Measurements from ENCODE around the gene PCMT1.

PCMT1 gene

GRCh38 chr6:149755300-149756260 lies 6.0 kb downstream of the PCMT1 start:
- no peak overlapping the region for H2BK15ac ChIP-seq (replicated peaks; ENCODE audit: low read depth)
- no peak overlapping the region for H3K56ac ChIP-seq (ENCODE audit: low read length)
- no peak overlapping the region for H4K5ac ChIP-seq (ENCODE audit: low read length)
- no peak overlapping the region for H3K9ac ChIP-seq (ENCODE audit: low read length)
- no peaks in the 10 kb centered on the region for H3K4me1 ChIP-seq (ENCODE audit: control insufficient read depth, low read depth, low read length)
- H2BK5ac ChIP-seq (ENCODE audit: low read length): no peak overlapping the region
- H3K27me3 ChIP-seq (ENCODE audit: insufficient read depth, low read length, poor library complexity): no peaks in the 10 kb centered on the region
- no peak overlapping the region for H3K27ac ChIP-seq (ENCODE audit: low read depth, low read length)
- H3K18ac ChIP-seq (ENCODE audit: low read length): no peak overlapping the region
- H2AK5ac ChIP-seq (ENCODE audit: low read length): no peak overlapping the region
- peaks cover 9% of the 10 kb centered on the region for H3K79me1 ChIP-seq (ENCODE audit: low read length)
- no peaks in the 10 kb centered on the region for H3K36me3 ChIP-seq (ENCODE audit: control insufficient read depth, insufficient read depth, low read length)
- no CpG with 5 or more reads among the region's 9 CpGs for whole genome bisulfite sequencing (ENCODE audit: extremely low coverage, insufficient coverage, low lambda C conversion rate)
- H3K23ac ChIP-seq (ENCODE audit: low read length): no peak overlapping the region
- no peak overlapping the region for H3K4me3 ChIP-seq (ENCODE audit: low read length)
- H3K4ac ChIP-seq (ENCODE audit: low read depth, low read length): no peak overlapping the region
- H3K79me2 ChIP-seq (ENCODE audit: control insufficient read depth, insufficient read depth, low read length): peaks cover 61% of the 10 kb centered on the region
- no peak overlapping the region for H4K8ac ChIP-seq (ENCODE audit: low read depth, low read length)
- no peak overlapping the region for H3K4me2 ChIP-seq (ENCODE audit: low read length)
- no peak overlapping the region for H2BK120ac ChIP-seq (ENCODE audit: low read depth, low read length)
- DNase-seq: no peak

DNA sequence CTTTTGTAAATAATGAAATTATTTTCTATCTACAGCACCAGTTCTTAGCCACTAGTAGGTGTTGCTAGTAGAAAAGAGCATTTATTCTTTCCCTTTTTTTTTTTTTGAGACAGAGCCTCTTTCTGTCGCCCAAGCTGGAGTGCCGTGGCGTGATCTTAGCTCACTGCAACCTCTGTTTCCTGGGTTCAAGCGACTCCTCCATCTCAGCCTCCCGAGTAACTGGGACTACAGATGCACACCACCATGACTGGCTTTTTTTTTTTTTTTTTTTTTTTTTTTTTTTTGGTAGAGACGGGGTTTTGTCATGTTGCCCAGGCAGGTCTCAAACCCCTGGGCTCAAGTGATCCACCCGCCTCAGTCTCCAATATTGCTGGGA lies 6.7 kb downstream of the PCMT1 start:
- Histone ChIP-seq H3K4me3 (ENCODE audit: low read length) (no peak overlapping the region), H2BK120ac (ENCODE audit: low read depth, low read length) (no peak overlapping the region), H3K79me1 (ENCODE audit: low read length) (peaks cover 9% of the 10 kb centered on the region), H3K18ac (ENCODE audit: low read length) (no peak overlapping the region), H4K8ac (ENCODE audit: low read depth, low read length) (no peak overlapping the region), H4K5ac (ENCODE audit: low read length) (no peak overlapping the region), H2BK15ac (replicated peaks; ENCODE audit: low read depth) (no peak overlapping the region), H3K36me3 (ENCODE audit: control insufficient read depth, insufficient read depth, low read length) (no peaks in the 10 kb centered on the region), H3K27me3 (ENCODE audit: insufficient read depth, low read length, poor library complexity) (no peaks in the 10 kb centered on the region), H2AK5ac (ENCODE audit: low read length) (no peak overlapping the region), H3K23ac (ENCODE audit: low read length) (no peak overlapping the region), H3K4ac (ENCODE audit: low read depth, low read length) (no peak overlapping the region), H3K79me2 (ENCODE audit: control insufficient read depth, insufficient read depth, low read length) (peaks cover 55% of the 10 kb centered on the region), H3K56ac (ENCODE audit: low read length) (no peak overlapping the region), H3K4me1 (ENCODE audit: control insufficient read depth, low read depth, low read length) (no peaks in the 10 kb centered on the region), H3K27ac (ENCODE audit: low read depth, low read length) (no peak overlapping the region), H3K4me2 (ENCODE audit: low read length) (no peak overlapping the region), H3K9ac (ENCODE audit: low read length) (no peak overlapping the region), H2BK5ac (ENCODE audit: low read length) (no peak overlapping the region)
- DNase-seq: no peak
- WGBS (ENCODE audit: extremely low coverage, insufficient coverage, low lambda C conversion rate): no CpG with 5 or more reads among the region's 7 CpGs

GRCh38 chr6:149761438-149761837 lies 11.9 kb downstream of the PCMT1 start:
- Histone ChIP-seq H3K4ac (ENCODE audit: low read depth, low read length) (no peak overlapping the region), H2AK5ac (ENCODE audit: low read length) (no peak overlapping the region), H4K5ac (ENCODE audit: low read length) (no peak overlapping the region), H3K36me3 (ENCODE audit: control insufficient read depth, insufficient read depth, low read length) (no peaks in the 10 kb centered on the region), H3K27ac (ENCODE audit: low read depth, low read length) (no peak overlapping the region), H3K23ac (ENCODE audit: low read length) (no peak overlapping the region), H3K56ac (ENCODE audit: low read length) (no peak overlapping the region), H3K79me2 (ENCODE audit: control insufficient read depth, insufficient read depth, low read length) (peaks cover 22% of the 10 kb centered on the region), H3K18ac (ENCODE audit: low read length) (no peak overlapping the region), H2BK5ac (ENCODE audit: low read length) (no peak overlapping the region), H4K8ac (ENCODE audit: low read depth, low read length) (no peak overlapping the region), H2BK120ac (ENCODE audit: low read depth, low read length) (no peak overlapping the region), H3K4me3 (ENCODE audit: low read length) (no peak overlapping the region), H3K4me2 (ENCODE audit: low read length) (no peak overlapping the region), H3K4me1 (ENCODE audit: control insufficient read depth, low read depth, low read length) (no peaks in the 10 kb centered on the region), H3K27me3 (ENCODE audit: insufficient read depth, low read length, poor library complexity) (no peaks in the 10 kb centered on the region), H2BK15ac (replicated peaks; ENCODE audit: low read depth) (no peak overlapping the region), H3K79me1 (ENCODE audit: low read length) (peaks cover 5% of the 10 kb centered on the region), H3K9ac (ENCODE audit: low read length) (no peak overlapping the region)
- WGBS (ENCODE audit: extremely low coverage, insufficient coverage, low lambda C conversion rate): no CpG with 5 or more reads among the region's 1 CpG
- DNase-seq: no peak

GRCh38 chr6:149763866-149764265 lies 14.3 kb downstream of the PCMT1 start:
- no peak overlapping the region for H2BK120ac ChIP-seq (ENCODE audit: low read depth, low read length)
- DNase-seq: no peak
- H3K9ac ChIP-seq (ENCODE audit: low read length): no peak overlapping the region
- H4K5ac ChIP-seq (ENCODE audit: low read length): no peak overlapping the region
- H3K4ac ChIP-seq (ENCODE audit: low read depth, low read length): no peak overlapping the region
- no peak overlapping the region for H3K27ac ChIP-seq (ENCODE audit: low read depth, low read length)
- no peak overlapping the region for H3K4me3 ChIP-seq (ENCODE audit: low read length)
- no peak overlapping the region for H4K8ac ChIP-seq (ENCODE audit: low read depth, low read length)
- H2AK5ac ChIP-seq (ENCODE audit: low read length): no peak overlapping the region
- peaks cover 16% of the 10 kb centered on the region for H3K79me2 ChIP-seq (ENCODE audit: control insufficient read depth, insufficient read depth, low read length)
- H3K4me1 ChIP-seq (ENCODE audit: control insufficient read depth, low read depth, low read length): no peaks in the 10 kb centered on the region
- H3K79me1 ChIP-seq (ENCODE audit: low read length): peaks cover 5% of the 10 kb centered on the region
- H3K23ac ChIP-seq (ENCODE audit: low read length): no peak overlapping the region
- H2BK5ac ChIP-seq (ENCODE audit: low read length): no peak overlapping the region
- no peaks in the 10 kb centered on the region for H3K36me3 ChIP-seq (ENCODE audit: control insufficient read depth, insufficient read depth, low read length)
- H2BK15ac ChIP-seq (replicated peaks; ENCODE audit: low read depth): no peak overlapping the region
- H3K56ac ChIP-seq (ENCODE audit: low read length): no peak overlapping the region
- H3K18ac ChIP-seq (ENCODE audit: low read length): no peak overlapping the region
- H3K27me3 ChIP-seq (ENCODE audit: insufficient read depth, low read length, poor library complexity): no peaks in the 10 kb centered on the region
- H3K4me2 ChIP-seq (ENCODE audit: low read length): no peak overlapping the region

- no CpG with 5 or more reads among the region's 3 CpGs for WGBS (ENCODE audit: extremely low coverage, insufficient coverage, low lambda C conversion rate)
- DNase-seq: no peak
- Histone ChIP-seq H3K79me2 (ENCODE audit: control insufficient read depth, insufficient read depth, low read length) (peaks cover 12% of the 10 kb centered on the region), H3K79me1 (ENCODE audit: low read length) (no peaks in the 10 kb centered on the region), H3K23ac (ENCODE audit: low read length) (no peak overlapping the region), H3K4me2 (ENCODE audit: low read length) (no peak overlapping the region), H3K27me3 (ENCODE audit: insufficient read depth, low read length, poor library complexity) (no peaks in the 10 kb centered on the region), H4K8ac (ENCODE audit: low read depth, low read length) (no peak overlapping the region), H2BK15ac (replicated peaks; ENCODE audit: low read depth) (no peak overlapping the region), H3K4me1 (ENCODE audit: control insufficient read depth, low read depth, low read length) (no peaks in the 10 kb centered on the region), H3K56ac (ENCODE audit: low read length) (no peak overlapping the region), H4K5ac (ENCODE audit: low read length) (no peak overlapping the region), H3K18ac (ENCODE audit: low read length) (no peak overlapping the region), H2AK5ac (ENCODE audit: low read length) (no peak overlapping the region), H2BK5ac (ENCODE audit: low read length) (no peak overlapping the region), H3K27ac (ENCODE audit: low read depth, low read length) (no peak overlapping the region), H3K4me3 (ENCODE audit: low read length) (no peak overlapping the region), H2BK120ac (ENCODE audit: low read depth, low read length) (no peak overlapping the region), H3K9ac (ENCODE audit: low read length) (no peak overlapping the region), H3K36me3 (ENCODE audit: control insufficient read depth, insufficient read depth, low read length) (no peaks in the 10 kb centered on the region), H3K4ac (ENCODE audit: low read depth, low read length) (no peak overlapping the region)
Measured at GRCh38 chr6:149766156-149766769, 16.7 kb downstream of the PCMT1 start.
